ENCODE measurements around the gene PHOX2B.

The PHOX2B gene

DNA sequence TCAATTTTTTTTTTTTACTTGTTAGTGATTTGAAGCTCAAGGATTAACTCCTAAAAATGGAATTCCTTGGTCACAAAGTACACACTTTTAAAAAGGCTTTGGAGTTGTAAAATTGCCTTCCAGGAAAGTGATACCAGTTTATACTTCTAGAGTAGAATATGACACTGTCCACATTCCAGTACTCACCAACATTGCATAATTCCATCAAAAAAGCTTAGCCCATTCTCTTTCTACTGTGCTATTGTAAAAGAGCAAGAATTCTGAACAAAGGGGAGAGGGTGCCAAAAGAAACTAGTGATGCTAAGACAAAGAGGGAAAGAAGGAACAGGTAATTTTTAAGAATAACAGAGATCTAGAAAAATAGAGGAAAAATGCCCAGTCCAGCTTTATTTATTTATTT is 10.4 kb upstream of the PHOX2B start:
- H4K8ac ChIP-seq (ENCODE audit: low read depth, low read length), result no peak overlapping the region
- no peak overlapping the region for H3K23ac ChIP-seq (ENCODE audit: low read depth, low read length, poor library complexity)
- peaks cover 0 to 2% of the 10 kb centered on the region in 2 donors for H3K9me3 ChIP-seq (replicated peaks in 1 of 2; ENCODE audit: control insufficient read depth in 2 of 2, insufficient read depth in 1 of 2, low read depth in 1 of 2, low read length in 2 of 2)
- H4K91ac ChIP-seq (ENCODE audit: low read depth, low read length, poor library complexity), result no peak overlapping the region
- H3K14ac ChIP-seq (ENCODE audit: low read length), result no peak overlapping the region
- no peak overlapping the region for H2BK5ac ChIP-seq (ENCODE audit: low read length)
- no peaks in the 10 kb centered on the region for H3K36me3 ChIP-seq (replicated peaks in 1 of 2; ENCODE audit: control insufficient read depth in 2 of 2, insufficient read depth in 2 of 2, low read length in 2 of 2)
- DNase-seq (ENCODE audit: low spot score), result no peak
- H3K79me1 ChIP-seq (ENCODE audit: low read depth, low read length), result no peaks in the 10 kb centered on the region
- no peak overlapping the region for H3K4me3 ChIP-seq (ENCODE audit: low read length in 2 of 2)
- no peak overlapping the region for H3K9ac ChIP-seq (ENCODE audit: low read depth, low read length, poor library complexity)
- no peak overlapping the region for H2AFZ ChIP-seq (ENCODE audit: low read length)
- no peak overlapping the region for H2BK12ac ChIP-seq (ENCODE audit: low read length)
- H3K4me1 ChIP-seq (ENCODE audit: control insufficient read depth in 2 of 2, insufficient read depth in 1 of 2, low read depth in 1 of 2, low read length in 2 of 2), result peaks cover 3 to 5% of the 10 kb centered on the region in 2 donors
- no peak overlapping the region for H3K27ac ChIP-seq (replicated peaks; ENCODE audit: low read length)
- no peak overlapping the region for H2BK120ac ChIP-seq (ENCODE audit: low read depth, low read length)
- no peak overlapping the region for H2BK15ac ChIP-seq (ENCODE audit: low read length)
- H2AK5ac ChIP-seq (ENCODE audit: low read depth, low read length), result no peak overlapping the region
- H3K18ac ChIP-seq (ENCODE audit: low read length), result no peak overlapping the region
- H3K4me2 ChIP-seq (ENCODE audit: insufficient read depth, low read length, poor library complexity, severe bottlenecking), result no peak overlapping the region
- H3K27me3 ChIP-seq (ENCODE audit: control insufficient read depth in 3 of 3, insufficient read depth in 3 of 3, low read depth in 1 of 3, low read length in 3 of 3), result peaks cover 0 to 73% (median 15%) of the 10 kb centered on the region in 3 experiments
- H3K4ac ChIP-seq (ENCODE audit: low read length), result no peak overlapping the region

GRCh38 chr4:41757521-41758156 is 9.1 kb upstream of the PHOX2B start:
- H4K8ac ChIP-seq (ENCODE audit: low read depth, low read length), result no peak overlapping the region
- no peak overlapping the region for H3K4me2 ChIP-seq (ENCODE audit: insufficient read depth, low read length, poor library complexity, severe bottlenecking)
- no peaks in the 10 kb centered on the region for H3K79me1 ChIP-seq (ENCODE audit: low read depth, low read length)
- H3K9me3 ChIP-seq (replicated peaks in 1 of 2; ENCODE audit: control insufficient read depth in 2 of 2, insufficient read depth in 1 of 2, low read depth in 1 of 2, low read length in 2 of 2), result peaks cover 0 to 2% of the 10 kb centered on the region in 2 donors
- no peak overlapping the region for H3K9ac ChIP-seq (ENCODE audit: low read depth, low read length, poor library complexity)
- H3K4ac ChIP-seq (ENCODE audit: low read length), result no peak overlapping the region
- peaks cover 0 to 82% (median 25%) of the 10 kb centered on the region in 3 experiments for H3K27me3 ChIP-seq (ENCODE audit: control insufficient read depth in 3 of 3, insufficient read depth in 3 of 3, low read depth in 1 of 3, low read length in 3 of 3)
- H3K4me3 ChIP-seq (ENCODE audit: low read length in 2 of 2), result no peak overlapping the region
- no peak overlapping the region for H3K18ac ChIP-seq (ENCODE audit: low read length)
- H2BK120ac ChIP-seq (ENCODE audit: low read depth, low read length), result no peak overlapping the region
- DNase-seq (ENCODE audit: low spot score), result no peak
- H2BK5ac ChIP-seq (ENCODE audit: low read length), result no peak overlapping the region
- H2AFZ ChIP-seq (ENCODE audit: low read length), result no peak overlapping the region
- no peak overlapping the region for H2BK12ac ChIP-seq (ENCODE audit: low read length)
- H3K4me1 ChIP-seq (ENCODE audit: control insufficient read depth in 2 of 2, insufficient read depth in 1 of 2, low read depth in 1 of 2, low read length in 2 of 2), result peaks cover 3 to 10% of the 10 kb centered on the region in 2 donors
- no peak overlapping the region for H3K14ac ChIP-seq (ENCODE audit: low read length)
- H3K27ac ChIP-seq (replicated peaks; ENCODE audit: low read length), result no peak overlapping the region
- WGBS, 2 donors (ENCODE audit: extremely low coverage in 2 of 2, insufficient read length in 2 of 2, insufficient replicate concordance in 1 of 2), result no CpG with 5 or more reads among the region's 3 CpGs
- H4K91ac ChIP-seq (ENCODE audit: low read depth, low read length, poor library complexity), result no peak overlapping the region
- H2BK15ac ChIP-seq (ENCODE audit: low read length), result peak overlapping the region; percentile 13
- H2AK5ac ChIP-seq (ENCODE audit: low read depth, low read length), result no peak overlapping the region
- H3K36me3 ChIP-seq (replicated peaks in 1 of 2; ENCODE audit: control insufficient read depth in 2 of 2, insufficient read depth in 2 of 2, low read length in 2 of 2), result no peaks in the 10 kb centered on the region
- H3K23ac ChIP-seq (ENCODE audit: low read depth, low read length, poor library complexity), result no peak overlapping the region

DNA sequence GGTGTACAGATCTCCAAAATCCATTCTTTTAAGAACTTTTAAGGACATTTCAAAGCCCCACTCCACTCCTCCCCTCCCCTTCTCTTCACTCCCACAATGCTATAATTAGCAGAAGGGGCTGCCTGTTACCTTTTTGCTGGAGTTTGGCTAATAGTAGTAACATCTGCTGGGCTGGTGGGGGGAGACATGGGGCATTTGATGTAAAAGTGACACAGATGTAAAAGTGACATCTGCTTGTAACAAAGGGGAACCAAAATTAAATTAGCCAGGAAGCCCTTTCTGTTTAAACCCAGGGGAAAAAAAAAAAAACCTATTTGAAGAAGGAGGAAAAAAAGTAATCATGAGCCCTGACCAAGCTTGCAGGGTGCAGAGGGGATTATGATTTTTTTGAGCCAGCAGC is 5.4 kb upstream of the PHOX2B start:
- no peaks in the 10 kb centered on the region for H3K79me1 ChIP-seq (ENCODE audit: low read depth, low read length)
- H3K4me3 ChIP-seq (ENCODE audit: low read length in 2 of 2), result no peak overlapping the region
- H2AFZ ChIP-seq (ENCODE audit: low read length), result no peak overlapping the region
- peaks cover 2 to 6% of the 10 kb centered on the region in 2 donors for H3K9me3 ChIP-seq (replicated peaks in 1 of 2; ENCODE audit: control insufficient read depth in 2 of 2, insufficient read depth in 1 of 2, low read depth in 1 of 2, low read length in 2 of 2)
- H3K27me3 ChIP-seq (ENCODE audit: control insufficient read depth in 3 of 3, insufficient read depth in 3 of 3, low read depth in 1 of 3, low read length in 3 of 3), result peaks cover 11 to 93% (median 58%) of the 10 kb centered on the region in 3 experiments
- no peak overlapping the region for H2BK12ac ChIP-seq (ENCODE audit: low read length)
- H4K8ac ChIP-seq (ENCODE audit: low read depth, low read length), result no peak overlapping the region
- no peak overlapping the region for H2AK5ac ChIP-seq (ENCODE audit: low read depth, low read length)
- H3K23ac ChIP-seq (ENCODE audit: low read depth, low read length, poor library complexity), result no peak overlapping the region
- H3K4ac ChIP-seq (ENCODE audit: low read length), result no peak overlapping the region
- H3K18ac ChIP-seq (ENCODE audit: low read length), result no peak overlapping the region
- no peak overlapping the region for H2BK15ac ChIP-seq (ENCODE audit: low read length)
- no peak overlapping the region for H3K27ac ChIP-seq (replicated peaks; ENCODE audit: low read length)
- H3K4me1 ChIP-seq (ENCODE audit: control insufficient read depth in 2 of 2, insufficient read depth in 1 of 2, low read depth in 1 of 2, low read length in 2 of 2), result peaks cover 3 to 20% of the 10 kb centered on the region in 2 donors
- H2BK5ac ChIP-seq (ENCODE audit: low read length), result no peak overlapping the region
- H3K36me3 ChIP-seq (replicated peaks in 1 of 2; ENCODE audit: control insufficient read depth in 2 of 2, insufficient read depth in 2 of 2, low read length in 2 of 2), result no peaks in the 10 kb centered on the region
- H2BK120ac ChIP-seq (ENCODE audit: low read depth, low read length), result no peak overlapping the region
- no peak overlapping the region for H3K14ac ChIP-seq (ENCODE audit: low read length)
- no peak overlapping the region for H3K4me2 ChIP-seq (ENCODE audit: insufficient read depth, low read length, poor library complexity, severe bottlenecking)
- no peak for DNase-seq (ENCODE audit: low spot score)
- no peak overlapping the region for H4K91ac ChIP-seq (ENCODE audit: low read depth, low read length, poor library complexity)
- no peak overlapping the region for H3K9ac ChIP-seq (ENCODE audit: low read depth, low read length, poor library complexity)

DNA sequence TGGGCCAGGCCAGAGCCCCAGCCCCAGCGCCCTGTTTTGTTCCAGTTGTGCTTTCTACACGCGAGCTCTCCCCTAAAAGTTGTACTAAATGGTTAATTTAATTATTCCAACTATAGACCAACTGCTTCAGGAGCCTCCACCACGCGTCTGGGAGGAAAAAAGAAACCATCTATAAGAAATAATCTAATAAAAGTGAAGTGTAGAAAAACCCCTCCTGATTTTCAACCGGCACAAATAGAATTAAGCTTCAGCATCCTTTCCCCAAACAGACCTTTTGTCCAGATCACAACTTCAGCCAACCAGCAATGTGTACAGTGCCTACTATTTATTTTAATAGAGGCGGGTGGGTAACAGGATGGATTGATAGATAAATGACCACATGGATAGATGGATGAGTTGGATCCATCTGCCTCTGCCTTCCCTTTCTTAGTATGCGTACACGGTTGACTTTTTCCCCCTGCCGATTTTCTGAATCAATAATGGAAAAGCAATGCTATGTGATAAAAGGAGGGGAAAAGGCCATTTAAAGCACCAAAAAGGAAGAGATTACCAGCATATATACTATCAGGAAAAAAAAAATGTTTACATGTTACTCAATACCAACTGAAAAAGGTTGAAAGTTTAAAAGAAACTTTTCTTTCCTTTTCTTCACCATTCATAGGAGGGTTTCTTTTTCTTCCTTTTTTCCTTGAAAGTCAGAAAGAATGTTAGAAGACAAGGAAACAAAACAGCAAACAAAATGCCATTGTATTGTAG is 3.7 kb upstream of the PHOX2B start:
- H2AFZ ChIP-seq (ENCODE audit: low read length), result no peak overlapping the region
- H3K23ac ChIP-seq (ENCODE audit: low read depth, low read length, poor library complexity), result no peak overlapping the region
- no peak overlapping the region for H2AK5ac ChIP-seq (ENCODE audit: low read depth, low read length)
- no peak overlapping the region for H3K27ac ChIP-seq (replicated peaks; ENCODE audit: low read length)
- peaks cover 0 to 16% of the 10 kb centered on the region in 2 donors for H3K4me1 ChIP-seq (ENCODE audit: control insufficient read depth in 2 of 2, insufficient read depth in 1 of 2, low read depth in 1 of 2, low read length in 2 of 2)
- no peaks in the 10 kb centered on the region for H3K36me3 ChIP-seq (replicated peaks in 1 of 2; ENCODE audit: control insufficient read depth in 2 of 2, insufficient read depth in 2 of 2, low read length in 2 of 2)
- peaks cover 2 to 6% of the 10 kb centered on the region in 2 donors for H3K9me3 ChIP-seq (replicated peaks in 1 of 2; ENCODE audit: control insufficient read depth in 2 of 2, insufficient read depth in 1 of 2, low read depth in 1 of 2, low read length in 2 of 2)
- H2BK15ac ChIP-seq (ENCODE audit: low read length), result no peak overlapping the region
- H3K4me3 ChIP-seq (ENCODE audit: low read length in 2 of 2), result no peak overlapping the region
- no peak overlapping the region for H2BK5ac ChIP-seq (ENCODE audit: low read length)
- no peak overlapping the region for H4K8ac ChIP-seq (ENCODE audit: low read depth, low read length)
- H2BK120ac ChIP-seq (ENCODE audit: low read depth, low read length), result no peak overlapping the region
- H3K9ac ChIP-seq (ENCODE audit: low read depth, low read length, poor library complexity), result no peak overlapping the region
- H4K91ac ChIP-seq (ENCODE audit: low read depth, low read length, poor library complexity), result no peak overlapping the region
- H3K27me3 ChIP-seq (ENCODE audit: control insufficient read depth in 3 of 3, insufficient read depth in 3 of 3, low read depth in 1 of 3, low read length in 3 of 3), result peaks cover 17 to 98% (median 75%) of the 10 kb centered on the region in 3 experiments
- H3K18ac ChIP-seq (ENCODE audit: low read length), result no peak overlapping the region
- no peak overlapping the region for H3K4ac ChIP-seq (ENCODE audit: low read length)
- H3K14ac ChIP-seq (ENCODE audit: low read length), result no peak overlapping the region
- peak overlapping the region; percentile 40 for H3K4me2 ChIP-seq (ENCODE audit: insufficient read depth, low read length, poor library complexity, severe bottlenecking)
- H3K79me1 ChIP-seq (ENCODE audit: low read depth, low read length), result no peaks in the 10 kb centered on the region
- H2BK12ac ChIP-seq (ENCODE audit: low read length), result no peak overlapping the region
- no peak for DNase-seq (ENCODE audit: low spot score)
- WGBS, 2 donors (ENCODE audit: extremely low coverage in 2 of 2, insufficient read length in 2 of 2, insufficient replicate concordance in 1 of 2), result no CpG with 5 or more reads among the region's 10 CpGs
